ENCODE data around the gene SRSF7. TPM values are rescaled to one million over a fixed set of nuclear protein-coding genes. Genes with fewer than 3 reads are reported as not detected.
"Not testable (repeated sequence)": the region's sequence is repeated elsewhere in the genome, so short reads cannot be mapped to it uniquely, and the experiment has no call there.

SRSF7 gene
- total RNA-seq, 2 donors from 2014 or later = 57.6 to 85.8 TPM

DNA sequence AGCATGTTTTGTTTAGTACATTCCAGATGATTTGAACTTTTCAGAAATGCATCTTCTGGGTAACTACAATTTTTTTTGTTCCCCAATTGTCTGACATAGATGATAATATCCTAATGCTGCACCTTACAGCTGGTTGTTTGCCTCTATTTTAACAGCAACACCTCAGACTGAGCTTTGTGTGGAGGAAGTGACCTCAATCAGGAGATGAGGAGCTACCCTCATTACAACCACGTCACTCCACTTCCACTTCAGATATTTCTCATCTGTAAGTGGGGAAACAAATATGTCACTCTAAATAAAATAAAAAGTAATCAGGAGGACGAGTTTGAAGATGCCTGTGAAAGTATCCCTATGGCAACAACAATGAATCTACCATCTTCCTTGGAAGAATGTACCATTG lies 12.1 kb upstream of the SRSF7 start:
- ATAC-seq (no peak), DNase-seq (no peak)
- intact Hi-C loops (cut with DNase I) = no loop called here

DNA sequence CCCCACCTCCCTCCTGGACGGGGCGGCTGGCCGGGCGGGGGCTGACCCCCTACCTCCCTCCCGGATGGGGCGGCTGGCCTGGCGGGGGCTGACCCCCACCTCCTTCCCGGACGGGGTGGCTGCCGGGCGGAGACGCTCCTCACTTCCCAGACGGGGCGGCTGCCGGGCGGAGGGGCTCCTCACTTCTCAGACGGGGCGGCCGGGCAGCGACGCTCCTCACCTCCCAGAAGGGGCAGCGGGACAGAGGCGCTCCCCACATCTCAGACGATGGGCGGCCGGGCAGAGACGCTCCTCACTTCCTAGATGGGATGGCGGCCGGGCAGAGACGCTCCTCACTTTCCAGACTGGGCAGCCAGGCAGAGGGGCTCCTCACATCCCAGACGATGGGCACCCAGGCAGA lies 4.7 kb upstream of the SRSF7 start:
- DNase-seq; intact Hi-C loops (cut with DNase I); ATAC-seq: not testable (repeated sequence)

DNA sequence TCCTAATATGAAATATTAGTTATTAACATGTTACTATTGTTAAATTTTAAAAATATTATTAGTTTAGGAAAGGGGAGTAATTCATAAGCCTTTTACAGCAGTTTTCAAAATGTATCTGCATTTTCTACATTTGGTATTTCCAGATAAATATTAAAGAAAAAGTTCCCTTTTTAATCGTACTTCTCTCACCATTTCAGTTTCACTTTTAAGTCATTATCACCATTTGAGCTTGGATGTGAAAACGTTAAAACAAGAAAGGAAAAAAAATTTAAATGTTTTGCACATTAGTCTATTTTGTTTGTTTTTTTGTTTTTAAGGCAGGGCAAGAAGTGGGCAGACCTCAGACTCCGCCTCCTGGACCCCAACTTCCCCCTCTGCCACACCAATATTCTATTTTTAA lies 3.3 kb upstream of the SRSF7 start:
- DNase-seq = no peak
- ATAC-seq = no peak
- intact Hi-C loops (cut with DNase I) = no loop called here

DNA sequence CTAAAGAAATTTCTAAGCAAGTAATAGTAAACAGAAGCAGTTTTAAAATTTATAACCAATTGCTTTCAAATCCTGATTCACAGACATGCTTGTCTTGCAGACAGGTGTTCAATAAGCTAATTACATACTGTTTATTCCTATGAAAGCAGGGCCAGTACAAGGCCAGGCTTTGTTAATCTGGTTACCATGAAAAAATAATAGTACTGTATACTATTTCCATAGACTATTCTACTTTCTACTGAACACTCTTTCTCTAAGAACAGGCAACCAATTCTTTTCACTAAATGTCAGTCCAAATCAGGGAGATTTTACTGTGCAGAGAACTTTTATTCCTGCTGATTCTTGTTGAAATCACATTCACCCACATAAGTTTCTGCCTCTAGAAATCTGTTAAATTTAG lies 2.9 kb upstream of the SRSF7 start:
- ATAC-seq = no peak
- intact Hi-C loops (cut with DNase I) = no loop called here
- DNase-seq = no peak

DNA sequence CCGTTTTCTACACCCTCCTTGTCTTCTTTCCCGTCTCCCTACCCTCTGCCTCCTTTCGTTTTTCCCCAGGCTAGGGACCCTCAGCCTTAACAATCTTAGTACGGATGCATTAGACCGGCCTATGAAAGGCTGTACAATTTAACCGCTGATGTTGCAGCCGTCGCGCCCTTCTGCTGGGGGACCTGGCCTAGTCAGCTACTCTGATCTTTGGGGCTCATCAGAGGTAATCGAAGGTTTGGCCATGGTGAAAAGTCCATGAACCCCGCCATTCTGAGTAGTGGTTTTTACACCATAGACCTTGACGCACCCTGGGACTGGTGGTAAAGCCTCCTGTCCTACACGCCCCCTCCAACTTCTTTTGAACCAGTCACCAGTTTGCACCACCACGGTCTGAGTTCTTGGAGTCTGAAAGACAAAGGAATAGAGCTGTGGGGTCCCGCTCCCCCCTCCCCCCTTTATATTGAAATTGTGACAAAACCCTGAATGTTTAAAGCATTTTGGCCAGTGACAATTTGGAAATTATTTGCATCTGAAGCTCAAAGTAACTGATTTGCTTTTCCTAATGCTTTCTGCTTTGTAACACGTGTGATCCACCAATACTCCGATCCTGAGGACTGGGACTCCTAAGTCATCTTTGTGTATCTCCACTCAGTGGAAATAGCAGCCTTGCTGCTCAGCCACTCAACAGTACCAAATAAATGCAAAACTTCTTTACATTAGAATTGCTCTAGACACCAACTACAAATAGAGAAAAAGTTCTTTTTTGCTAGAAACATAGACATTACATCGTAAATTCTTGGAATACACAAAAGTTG lies 642 bp upstream of the SRSF7 start:
- DNase-seq = peak; percentile 39
- ATAC-seq = peak in 1 of 2 donors; percentile 4
- intact Hi-C loops (cut with DNase I) = no loop called here

DNA sequence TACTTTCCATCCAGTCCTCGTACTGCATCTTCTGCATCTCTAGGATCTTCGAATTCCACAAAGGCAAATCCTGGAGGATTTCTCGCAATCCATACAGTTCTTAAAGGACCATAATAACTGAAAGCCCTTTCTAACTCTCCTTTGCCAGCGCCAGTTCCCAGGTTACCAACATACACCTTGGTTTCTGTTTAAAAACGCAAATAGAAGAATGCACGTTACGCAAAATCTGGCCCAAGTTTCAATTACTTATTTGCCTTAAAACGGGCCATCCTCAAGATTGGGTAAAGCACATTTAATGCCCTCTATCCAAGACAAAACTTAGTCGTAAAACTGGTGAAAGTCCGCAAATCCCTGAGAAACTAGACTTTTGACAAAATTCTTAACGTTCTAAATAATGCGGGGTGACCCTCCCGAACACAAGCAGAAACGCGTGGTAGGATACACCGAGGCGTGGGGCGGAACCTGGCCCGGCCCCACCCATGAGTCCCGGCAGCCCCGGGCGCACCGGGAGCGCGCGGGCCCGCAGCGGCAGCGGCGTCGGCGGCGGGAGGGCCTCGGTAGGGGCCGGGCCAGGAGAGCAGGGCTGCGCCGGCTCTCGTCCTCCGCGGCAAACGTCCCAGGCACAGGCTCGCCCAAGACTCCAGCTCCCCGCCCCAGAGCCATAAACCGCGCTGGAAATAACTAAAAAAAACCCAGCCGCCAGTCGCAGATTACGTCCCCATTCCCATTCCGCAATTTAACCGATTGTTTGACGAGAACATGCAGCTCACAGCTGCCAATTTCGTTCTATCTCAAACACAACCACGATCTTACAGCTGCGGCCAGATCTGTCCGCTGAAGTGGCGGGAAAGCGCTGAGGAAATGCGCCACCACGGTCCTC lies 910 bp downstream of the SRSF7 start:
- DNase-seq = peak; percentile 50

DNA sequence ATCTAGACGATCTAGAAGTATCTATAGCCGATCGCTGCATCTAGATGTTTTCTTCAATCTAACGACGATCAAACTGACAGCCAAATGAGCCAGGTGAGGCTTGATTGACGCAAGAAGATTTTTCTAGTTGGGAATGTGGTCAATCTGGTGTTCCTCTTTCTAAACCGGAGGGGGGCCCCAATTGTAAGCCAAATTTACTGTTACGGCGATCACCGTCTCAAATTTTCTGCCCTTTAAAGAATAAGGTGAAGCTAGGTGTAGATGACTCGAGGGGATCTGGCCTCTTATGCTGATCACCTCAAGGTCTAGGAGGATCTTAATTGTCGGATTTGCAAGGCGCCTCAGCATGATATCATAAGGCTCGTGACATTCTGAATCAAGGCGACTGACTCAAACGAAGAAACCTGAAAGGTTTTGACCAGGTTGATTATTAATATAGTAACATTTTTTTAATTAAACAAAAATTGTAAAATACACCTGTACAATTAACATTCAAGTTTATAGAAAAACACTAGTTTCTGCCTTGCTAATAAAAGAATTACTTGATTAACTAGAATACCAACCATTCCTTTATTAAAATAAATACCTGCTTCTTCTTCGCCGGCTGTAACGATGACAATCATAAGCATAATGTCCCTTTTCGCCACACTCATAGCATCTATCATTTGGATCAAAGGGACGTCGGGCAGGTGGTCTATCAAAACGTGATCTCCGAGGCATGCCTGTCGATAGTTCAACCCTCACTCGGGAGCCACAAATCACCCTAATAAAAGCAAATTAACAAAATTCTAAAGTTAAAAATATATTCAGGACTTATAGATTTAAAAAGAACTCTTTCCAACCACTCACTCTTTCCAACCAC lies 2.0 kb downstream of the SRSF7 start:
- ATAC-seq (no peak), DNase-seq (no peak)
- intact Hi-C loops (cut with DNase I) = no loop called here

More for the DNA sequence above, 910 bp downstream of the SRSF7 start:
- ATAC-seq = peak; percentile 80 to 86
- intact Hi-C loops (cut with DNase I) = no loop called here

DNA sequence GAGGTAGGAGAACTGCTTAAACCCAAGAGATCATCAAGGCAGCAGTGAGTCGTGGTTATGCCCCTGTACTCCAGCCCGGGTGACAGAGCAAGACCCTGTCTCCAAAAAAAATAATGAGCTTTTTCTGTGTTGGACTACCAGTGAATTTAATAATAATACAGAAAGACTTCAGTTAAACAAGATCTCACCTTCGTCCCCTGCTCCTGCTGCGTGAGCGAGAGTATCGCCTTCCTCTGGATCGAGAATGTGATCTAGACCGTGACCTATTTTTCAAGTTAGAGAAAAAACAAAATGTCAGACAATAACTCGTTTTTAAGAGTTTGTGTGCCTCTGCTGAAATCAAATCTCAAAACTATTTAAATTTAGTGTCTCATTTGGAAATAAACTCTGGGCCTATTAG lies 2.8 kb downstream of the SRSF7 start:
- no peak for ATAC-seq
- no peak for DNase-seq
- intact Hi-C loops (cut with DNase I) = no loop called here

DNA sequence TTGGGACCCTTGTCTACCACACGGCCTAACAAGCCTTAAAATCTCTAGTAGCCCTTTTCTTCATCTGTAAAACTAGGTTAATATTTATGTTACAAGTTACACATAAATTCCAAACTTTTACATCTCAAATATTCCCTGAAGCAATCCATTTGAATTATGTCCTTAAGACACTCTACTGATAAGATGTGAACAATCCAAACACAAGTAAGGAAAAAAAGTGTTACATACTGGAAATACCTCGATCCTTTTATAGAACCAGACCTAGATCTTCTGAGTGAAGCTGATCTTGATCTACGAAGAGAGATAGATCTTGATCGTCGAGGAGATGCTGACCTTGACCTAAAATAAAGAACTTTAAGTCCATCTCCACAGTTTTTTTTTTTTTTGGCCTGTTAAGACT lies 3.3 kb downstream of the SRSF7 start:
- DNase-seq (no peak), ATAC-seq (no peak)
- intact Hi-C loops (cut with DNase I) = no loop called here

DNA sequence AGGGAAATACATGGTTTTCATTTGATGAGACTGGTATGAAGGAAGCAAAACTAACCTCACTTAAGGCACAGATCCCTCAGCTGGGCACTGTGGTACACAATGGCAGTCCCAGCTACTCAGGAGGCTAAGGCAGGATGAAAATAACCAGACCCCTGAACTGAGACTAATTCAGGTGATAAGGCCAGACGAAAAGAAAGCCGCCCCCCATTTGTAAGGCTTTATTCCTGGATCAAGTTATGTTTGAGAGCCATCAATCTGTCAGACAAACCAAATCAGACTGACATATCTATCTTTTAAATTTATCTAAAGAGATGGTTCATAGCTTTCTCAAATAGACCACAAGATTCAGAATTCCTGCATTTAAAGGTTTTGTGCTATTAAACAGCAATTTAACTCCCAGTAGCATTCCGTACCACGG lies 4.1 kb downstream of the SRSF7 start:
- ATAC-seq (no peak), DNase-seq (no peak)
- intact Hi-C loops (cut with DNase I) = no loop called here

DNA sequence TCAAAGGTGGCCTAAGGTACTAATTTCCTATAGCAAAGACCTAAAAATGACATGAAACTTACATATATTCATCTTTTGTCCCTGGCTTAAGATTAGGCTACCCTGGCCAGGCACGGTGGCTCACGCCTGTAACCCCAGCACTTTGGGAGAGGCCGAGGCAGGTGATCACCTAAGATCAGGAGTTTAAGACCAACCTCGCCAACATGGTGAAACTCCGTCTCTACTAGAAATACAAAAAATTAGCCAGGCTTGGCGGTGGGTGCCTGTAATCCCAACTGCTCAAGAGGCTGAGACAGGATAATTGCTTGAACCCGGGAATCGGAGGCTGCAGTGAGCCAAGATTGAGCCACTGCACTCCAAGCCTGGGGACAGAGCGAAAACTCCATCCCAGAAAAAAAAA lies 5.9 kb downstream of the SRSF7 start:
- DNase-seq (no peak), ATAC-seq (no peak)
- intact Hi-C loops (cut with DNase I) = no loop called here

DNA sequence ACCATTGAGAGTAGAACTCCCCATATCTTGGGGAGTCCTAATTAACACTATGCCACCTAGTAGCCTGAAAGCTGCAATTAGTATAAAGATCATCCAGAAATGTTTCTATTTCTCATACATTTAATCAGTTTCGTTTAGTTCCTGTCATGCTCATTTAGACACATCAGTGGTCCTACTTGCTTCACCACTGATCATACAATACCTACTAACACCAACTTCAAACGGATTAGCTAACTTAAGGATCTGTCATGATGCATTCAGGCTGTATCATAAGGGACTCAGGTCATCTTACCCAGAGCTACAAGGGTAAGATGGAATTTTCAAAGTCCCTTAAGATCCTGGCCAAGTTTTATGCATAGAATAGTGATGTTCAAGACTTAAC lies 6.8 kb downstream of the SRSF7 start:
- no peak for ATAC-seq
- no peak for DNase-seq
- intact Hi-C loops (cut with DNase I) = loop anchor here in 1 of 2 donors (1.0 to 5.0 kb wide), 2 partner anchors 15 to 162 kb away; no protein-coding TSS in a partner anchor

DNA sequence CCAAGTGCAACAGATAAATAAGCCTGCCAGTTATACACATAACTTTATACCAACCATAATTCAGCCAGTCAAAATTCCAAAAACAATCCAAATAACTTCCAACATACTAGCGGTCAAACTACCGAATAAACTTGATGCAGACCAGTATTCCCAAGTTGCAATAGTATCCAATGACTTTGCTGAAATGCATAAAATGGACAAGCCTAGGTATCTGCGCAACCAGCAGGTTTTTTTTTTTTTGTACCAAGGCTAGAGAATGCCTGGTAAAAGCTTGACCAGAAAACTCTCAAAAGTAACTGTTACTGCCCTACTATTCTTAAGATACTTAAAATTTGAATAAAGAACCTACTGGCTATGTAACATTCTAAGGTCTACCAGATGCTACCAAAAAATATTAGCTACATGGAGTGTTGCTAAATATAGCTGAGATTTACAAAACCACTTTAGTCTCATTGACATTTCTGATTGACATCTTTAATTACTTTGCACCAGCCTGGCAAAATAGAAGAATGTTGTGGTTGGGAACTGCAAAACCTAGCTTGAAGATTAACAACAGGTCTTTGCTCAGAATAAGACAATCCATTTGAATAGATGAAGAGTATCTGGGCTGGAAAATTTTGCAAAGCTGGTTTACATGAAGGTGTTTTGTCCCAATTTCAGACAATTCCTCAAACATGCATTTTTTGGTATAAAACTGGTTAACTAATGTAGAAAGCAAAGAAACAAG lies 7.3 kb downstream of the SRSF7 start:
- DNase-seq (no peak), ATAC-seq (no peak)
- intact Hi-C loops (cut with DNase I) = loop anchor here in 1 of 2 donors (1.0 to 5.0 kb wide), 2 partner anchors 15 to 162 kb away; no protein-coding TSS in a partner anchor

DNA sequence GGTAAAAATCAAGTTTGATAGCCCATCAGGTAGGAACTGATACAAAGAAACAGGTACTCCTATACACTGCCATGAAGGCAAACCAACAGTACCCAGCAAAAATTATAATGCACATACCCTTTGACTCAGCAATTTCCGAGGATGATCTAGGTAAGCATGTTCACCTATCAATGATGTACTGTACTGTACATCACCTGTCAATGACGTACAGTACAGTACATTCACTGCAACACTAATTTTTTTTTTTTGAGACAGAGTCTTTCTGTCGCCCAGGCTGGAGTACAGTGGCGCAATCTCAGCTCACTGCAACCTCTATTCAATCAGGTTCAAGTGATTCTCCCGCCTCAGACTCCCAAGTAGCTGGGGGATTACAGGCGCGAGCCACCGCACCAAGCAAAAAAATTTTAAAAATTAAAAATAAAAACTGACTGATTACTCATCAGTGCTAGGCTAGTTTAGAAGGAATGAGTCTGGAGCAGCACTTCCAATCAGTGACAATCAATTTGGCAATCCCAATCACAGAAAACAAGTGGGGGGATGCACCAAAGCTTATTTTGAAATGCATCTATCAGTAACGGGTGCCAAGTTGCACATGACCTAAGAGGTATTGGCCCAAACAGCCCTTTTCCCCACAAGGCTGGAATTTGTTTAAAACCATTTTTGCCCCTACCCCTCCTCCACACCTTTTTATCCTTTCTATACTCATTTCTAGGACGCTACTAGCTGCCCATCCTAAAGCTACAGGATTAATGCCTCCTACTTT lies 8.2 kb downstream of the SRSF7 start:
- ATAC-seq (no peak), DNase-seq (no peak)
- intact Hi-C loops (cut with DNase I) = loop anchor here in 1 of 2 donors (5.0 kb wide), 1 partner anchor 161 kb away; no protein-coding TSS in a partner anchor

DNA sequence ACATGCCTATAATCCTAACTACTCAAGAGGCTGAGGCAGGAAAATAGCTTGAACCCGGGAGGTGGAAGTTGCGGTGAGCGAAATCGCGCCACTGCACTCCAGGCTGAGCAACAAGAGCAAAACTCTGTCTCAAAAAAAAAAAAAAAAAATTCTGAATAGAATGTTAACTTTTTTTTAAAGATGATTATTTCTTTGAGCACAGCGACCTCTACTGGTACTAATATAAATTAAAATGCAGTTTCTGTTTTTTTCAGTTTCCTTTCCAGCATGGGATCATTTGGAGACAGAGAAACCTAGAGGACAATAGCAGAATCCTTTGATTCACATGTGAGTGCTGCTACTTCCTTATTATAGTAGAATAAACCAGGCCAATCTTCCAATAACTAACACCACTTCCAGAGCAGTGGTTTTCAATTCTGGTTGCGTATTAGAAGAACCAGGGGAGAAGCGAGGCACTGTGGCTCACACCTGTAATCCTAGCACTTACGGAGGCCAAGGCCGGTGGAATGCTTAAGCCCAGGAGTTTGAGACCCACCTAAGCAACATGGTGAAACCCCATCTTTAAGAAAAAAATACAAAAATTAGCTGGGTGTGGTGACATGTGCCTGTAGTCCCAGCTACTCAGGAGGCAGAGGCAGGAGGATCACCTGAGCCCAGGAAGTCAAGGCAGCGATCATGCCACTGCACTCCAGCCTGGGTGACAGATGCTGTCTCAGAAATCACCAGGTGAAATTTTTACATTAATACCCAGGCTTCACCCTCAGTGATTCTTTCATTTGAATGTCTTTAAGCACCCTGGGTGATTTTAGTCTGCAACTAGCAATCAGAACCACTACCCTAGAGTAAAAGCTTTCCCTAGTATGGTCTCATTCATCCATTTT lies 10.1 kb downstream of the SRSF7 start:
- DNase-seq = no peak
- peak; percentile 8 to 19 for ATAC-seq
- intact Hi-C loops (cut with DNase I) = loop anchor here in 1 of 2 donors (2.0 to 5.0 kb wide), 2 partner anchors 159 to 204 kb away; no protein-coding TSS in a partner anchor

DNA sequence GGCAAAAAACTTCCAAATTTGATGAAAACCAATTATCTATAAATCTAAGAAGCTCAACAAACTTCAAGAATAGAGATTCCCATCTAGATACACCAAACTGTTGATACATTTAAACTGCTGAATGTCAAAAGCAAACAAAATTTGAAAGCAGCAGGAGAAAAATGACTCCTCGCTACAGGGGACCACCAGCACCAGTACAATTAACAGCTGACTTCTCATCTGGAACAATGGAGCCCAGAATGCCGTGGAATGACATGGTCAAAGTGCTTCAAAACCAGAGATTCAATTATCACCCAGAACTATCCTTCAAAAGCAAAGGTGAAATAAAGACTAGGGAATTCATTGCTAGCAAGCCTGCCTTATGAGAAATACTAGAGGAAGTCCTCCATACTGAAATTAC lies 11.6 kb downstream of the SRSF7 start:
- ATAC-seq (no peak), DNase-seq (no peak)
- intact Hi-C loops (cut with DNase I) = loop anchor here (5.0 to 10.0 kb wide), 2 partner anchors 157 to 425 kb away; no protein-coding TSS in a partner anchor

DNA sequence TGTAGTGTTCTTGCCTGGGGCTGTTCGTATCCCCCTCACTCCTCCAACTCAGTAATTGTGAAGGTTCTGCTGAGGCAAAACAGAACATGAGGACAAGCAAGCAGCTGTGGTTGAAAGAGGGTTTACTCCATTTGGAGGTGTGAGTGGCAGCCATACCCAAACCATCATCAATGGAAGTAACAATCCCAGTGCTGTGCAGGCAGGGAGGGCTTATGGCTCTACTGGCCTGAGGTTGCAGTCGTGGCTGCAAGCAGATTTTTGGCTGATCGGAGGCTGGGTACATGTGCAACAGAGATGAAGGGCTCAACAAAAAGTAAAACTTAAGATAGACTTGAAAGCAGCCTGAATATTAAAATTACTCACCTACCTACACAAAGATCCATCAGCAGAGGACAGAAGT lies 13.2 kb downstream of the SRSF7 start:
- ATAC-seq (no peak), DNase-seq (no peak)
- intact Hi-C loops (cut with DNase I) = loop anchor here (5.0 to 10.0 kb wide), 2 partner anchors 156 to 423 kb away; no protein-coding TSS in a partner anchor
